PC-3 (cell line): ENCODE measurements around the gene LAMA3.

ENCODE experiments used
- CTCF ChIP-seq: fragments of 300-600 bp; sonication (generic); conservative IDR thresholded peaks from 2 replicates; pipeline ENCODE4 v1.5.1; 2017; ENCODE audit warnings: antibody characterized with exemption, low read depth, mild to moderate bottlenecking, low read length
- EZH2 ChIP-seq: fragments of 300-600 bp; sonication (generic); IDR thresholded peaks from one replicate; pipeline ENCODE4 v1.6.1; 2017; ENCODE audit warnings: antibody characterized with exemption, mild to moderate bottlenecking, low read length; ENCODE audit not compliant: unreplicated experiment
- EZH2phosphoT487 ChIP-seq: fragments of 300-600 bp; sonication (generic); IDR thresholded peaks from 2 replicates; pipeline ENCODE4 v1.6.1; 2018; ENCODE audit warnings: mild to moderate bottlenecking, antibody characterized with exemption, low read length, borderline replicate concordance

GRCh38 chr18:23669202-23669766 is 20.0 kb upstream of the LAMA3 start:
- no peak for TF ChIP-seq CTCF
- no peak for TF ChIP-seq EZH2
- TF ChIP-seq EZH2phosphoT487, result no peak
